C4-2B (cell line): Measurements from ENCODE around the gene CNTNAP5.
A peak's percentile ranks its signal among the peaks of the same experiment; 100 is the strongest.

Source experiments
- H3K27ac ChIP-seq: fragments of 450-650 bp; 2 replicates; pipeline ENCODE4 v1.5.1; 2017
- CTCF ChIP-seq: fragments of 450-650 bp; conservative IDR thresholded peaks from 2 replicates; pipeline ENCODE4 v1.5.1; 2017; ENCODE audit warnings: mild to moderate bottlenecking
- ZFX ChIP-seq: fragments of 450-650 bp; IDR thresholded peaks from 2 replicates; pipeline ENCODE4 v1.6.1; 2017

Gene CNTNAP5

DNA sequence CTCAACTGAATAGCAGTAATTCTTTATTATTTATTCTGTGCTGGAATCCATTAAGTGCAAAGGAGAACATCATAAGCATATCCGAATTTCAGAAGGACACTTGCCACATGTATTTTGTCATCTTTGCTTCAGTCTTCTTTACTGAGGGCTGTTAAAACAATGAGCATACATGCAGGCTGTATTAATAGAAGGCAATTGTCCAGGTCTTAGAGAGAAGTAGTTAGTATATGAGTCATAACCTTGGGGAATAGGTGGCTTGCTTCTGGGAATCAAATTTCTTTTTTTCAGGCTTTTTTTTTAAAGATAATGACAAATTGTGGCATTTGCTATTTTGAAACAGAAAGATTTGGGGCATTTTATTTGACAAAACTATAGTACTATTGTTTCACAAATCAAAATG, 773.5 kb downstream of the CNTNAP5 start:
- no peak overlapping the region for H3K27ac ChIP-seq
- no peak for TF ChIP-seq CTCF
- no peak for TF ChIP-seq ZFX

GRCh38 chr2:124804014-124804940, 779.2 kb downstream of the CNTNAP5 start:
- TF ChIP-seq CTCF (peak; percentile 85), ZFX (no peak)
- no peak overlapping the region for H3K27ac ChIP-seq

DNA sequence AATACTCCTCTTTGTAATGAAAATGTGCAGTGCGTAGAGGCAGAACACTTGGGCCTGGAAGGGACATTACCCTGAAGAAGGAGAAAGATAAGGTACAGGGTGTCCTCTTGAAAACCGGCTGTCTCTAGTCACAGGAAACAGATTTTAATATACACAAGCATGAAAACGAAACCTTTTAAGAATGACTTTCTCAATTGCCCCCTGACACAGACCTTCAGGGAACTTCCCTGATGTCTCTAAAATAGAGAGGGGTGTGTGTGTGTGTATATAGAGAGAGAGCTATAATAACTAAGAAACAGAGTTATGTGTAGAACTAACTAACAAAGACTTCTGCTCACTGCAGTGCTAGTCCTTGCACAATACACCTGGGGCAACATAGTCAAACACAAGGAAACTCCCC, 780.0 kb downstream of the CNTNAP5 start:
- TF ChIP-seq CTCF (no peak), ZFX (no peak)
- no peak overlapping the region for H3K27ac ChIP-seq

GRCh38 chr2:124810132-124810531, 785.0 kb downstream of the CNTNAP5 start:
- no peak for TF ChIP-seq ZFX
- peak; percentile 70 for TF ChIP-seq CTCF
- no peak overlapping the region for H3K27ac ChIP-seq

DNA sequence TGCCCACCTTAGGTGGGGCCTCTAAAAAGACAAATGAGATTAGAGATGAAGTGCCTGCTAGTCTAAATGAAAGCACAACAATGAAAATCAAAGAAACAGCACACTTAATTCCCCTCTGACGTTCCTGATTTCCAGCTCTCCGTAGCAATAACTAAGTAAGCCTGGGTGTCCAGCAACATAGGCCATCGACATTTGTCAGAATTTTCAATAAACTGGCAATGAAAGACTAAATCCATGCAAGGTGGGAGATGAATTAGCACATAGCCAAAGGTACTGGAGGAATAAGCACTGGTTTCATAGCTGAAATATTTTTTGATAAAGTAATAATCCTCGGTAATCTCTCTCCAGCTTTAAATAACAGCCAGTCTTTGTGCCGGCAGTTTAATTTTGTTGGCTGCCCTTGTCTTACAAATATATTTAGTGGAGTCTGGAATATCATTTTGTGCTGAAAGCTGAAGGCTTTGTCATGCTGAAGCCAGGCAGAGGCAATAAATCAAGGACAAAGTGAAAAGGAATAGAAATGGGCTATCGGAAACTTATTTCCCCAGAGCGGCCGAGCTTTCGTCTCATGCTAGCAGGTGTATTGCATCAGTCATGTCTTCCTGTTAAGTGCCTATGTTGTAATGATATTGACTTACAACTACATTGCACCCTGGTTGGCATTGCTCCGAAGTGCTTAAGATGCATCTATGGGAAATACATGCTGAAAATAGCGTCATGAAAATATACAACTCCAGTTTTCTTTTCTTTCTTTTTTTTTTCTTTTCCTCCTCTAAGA, 790.1 kb downstream of the CNTNAP5 start:
- no peak for TF ChIP-seq CTCF
- TF ChIP-seq ZFX = no peak
- H3K27ac ChIP-seq = no peak overlapping the region

DNA sequence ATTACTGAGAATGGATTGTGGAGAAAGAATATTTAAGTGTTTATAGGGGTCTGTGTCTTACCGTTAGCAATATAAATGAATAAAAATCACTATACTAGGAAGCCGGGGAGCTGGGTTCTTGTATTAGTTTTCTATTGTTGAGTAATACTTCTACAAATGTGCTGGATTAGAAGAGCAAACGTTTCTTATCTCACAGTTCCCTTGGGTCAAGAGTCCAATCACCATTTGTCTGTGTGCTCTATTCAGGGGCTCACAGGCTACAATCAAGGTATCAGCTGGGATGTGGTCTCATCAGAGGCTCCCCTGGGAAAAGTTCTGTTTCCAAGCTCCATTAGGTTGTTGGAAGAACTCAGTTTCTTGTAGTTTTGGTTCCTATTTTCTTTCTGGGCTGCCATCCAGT, 790.9 kb downstream of the CNTNAP5 start:
- H3K27ac ChIP-seq = no peak overlapping the region
- TF ChIP-seq ZFX = no peak
- no peak for TF ChIP-seq CTCF

GRCh38 chr2:124822516-124822915, 797.4 kb downstream of the CNTNAP5 start:
- TF ChIP-seq CTCF (no peak), ZFX (no peak)
- no peak overlapping the region for H3K27ac ChIP-seq
